A549 (cell line): ENCODE results near the gene NFATC4. TPM values are rescaled to one million over a fixed set of nuclear protein-coding genes. Genes with fewer than 3 reads are reported as not detected.

Source experiments
- ATAC-seq, 2 experiments: fragments of 200-7000 bp in 1 of 2; fragments of >200 bp in 1 of 2; cut with Nextera tagmentation in 1 of 2; cut with Tn5 transposase in 1 of 2; 3 replicates each; pipeline versions ENCODE4 v1.8.0 to v1.9.1; 2018 to 2020; ENCODE audit warnings: mild to moderate bottlenecking in 1 of 2, moderate library complexity in 1 of 2
- CTCF ChIA-PET: fragments of 300-600 bp; sonication (Branson Sonifier 250); formaldehyde crosslinking; extraction: SDS; loops from one replicate; lab custom pipeline; 2021; ENCODE audit warnings: antibody characterized with exemption, inconsistent platforms; lab: Yijun Ruan, JAX
- POLR2A ChIA-PET: fragments of 350-600 bp; formaldehyde crosslinking; extraction: SDS; loops from one replicate; lab custom pipeline; 2021; ENCODE audit warnings: antibody characterized with exemption, inconsistent platforms; lab: Yijun Ruan, JAX
- DNase-seq, 2 experiments: peaks; one replicate each; pipeline versions ENCODE4 v3.0.0 to v3.0.0-alpha.2; 2011 to 2016; ENCODE audit warnings: low read depth in 1 of 2, low spot score in 1 of 2
- FAIRE-seq: peaks from 2 replicates; lab custom pipeline; 2011; peaks lifted over from hg19 to GRCh38; lab: Jason Lieb, UNC
- H3K27ac ChIP-seq, 2 experiments: fragments of >200 bp; sonication (Bioruptor Twin); formaldehyde crosslinking; 3 replicates each; pipeline ENCODE4 v1.5.1; 2016 to 2017
- H3K4me1 ChIP-seq: fragments of >200 bp; sonication (Bioruptor Twin); formaldehyde crosslinking; 3 replicates; pipeline ENCODE4 v1.6.1; 2016
- H3K4me2 ChIP-seq: fragments of >200 bp; sonication (Bioruptor Twin); formaldehyde crosslinking; 3 replicates; pipeline ENCODE4 v1.6.1; 2016
- H3K4me3 ChIP-seq: fragments of >200 bp; sonication (Bioruptor Twin); formaldehyde crosslinking; 3 replicates; pipeline ENCODE4 v1.5.1; 2016
- H3K9me3 ChIP-seq: fragments of >200 bp; sonication (Bioruptor Twin); formaldehyde crosslinking; 3 replicates; pipeline ENCODE4 v1.6.1; 2016
- BHLHE40 ChIP-seq: IDR thresholded peaks from 2 replicates; pipeline ENCODE4 v1.6.1; 2012; ENCODE audit warnings: low read depth, low read length, inconsistent platforms
- CHD4 ChIP-seq: fragments of 200-600 bp; sonication (generic); IDR thresholded peaks from 2 replicates; pipeline ENCODE4 v1.6.1; 2016; ENCODE audit warnings: antibody characterized with exemption, mild to moderate bottlenecking, borderline replicate concordance
- EHF ChIP-seq: fragments of 250-450 bp; sonication (Bioruptor Pico); IDR thresholded peaks from 2 replicates; pipeline ENCODE4 v1.5.0; 2020; ENCODE audit warnings: mild to moderate bottlenecking
- GATA3 ChIP-seq: IDR thresholded peaks from 2 replicates; pipeline ENCODE4 v1.6.1; 2012; ENCODE audit warnings: borderline replicate concordance
- HEYL ChIP-seq: fragments of 250-450 bp; sonication (Bioruptor Pico); IDR thresholded peaks from 2 replicates; pipeline ENCODE4 v1.8.0; 2021; ENCODE audit warnings: mild to moderate bottlenecking, moderate library complexity
- HMGXB4 ChIP-seq: fragments of 250-450 bp; sonication (Bioruptor Pico); IDR thresholded peaks from 2 replicates; pipeline ENCODE4 v1.5.0; 2021; ENCODE audit warnings: mild to moderate bottlenecking, moderate library complexity, borderline replicate concordance
- HOXA7 ChIP-seq: fragments of 250-450 bp; sonication (Bioruptor Pico); IDR thresholded peaks from 2 replicates; pipeline ENCODE4 v1.5.0; 2020; ENCODE audit warnings: mild to moderate bottlenecking, moderate library complexity
- HOXB13 ChIP-seq: fragments of 250-450 bp; sonication (Bioruptor Pico); IDR thresholded peaks from 2 replicates; pipeline ENCODE4 v1.5.0; 2020; ENCODE audit warnings: low read depth, mild to moderate bottlenecking, moderate library complexity
- MAZ ChIP-seq: fragments of 150-350 bp; IDR thresholded peaks from 2 replicates; pipeline ENCODE4 v1.6.1; 2014; ENCODE audit warnings: antibody characterized with exemption, low read depth, low read length, borderline replicate concordance
- RNF2 ChIP-seq: fragments of 200-600 bp; sonication (generic); IDR thresholded peaks from 2 replicates; pipeline ENCODE4 v1.6.1; 2016; ENCODE audit warnings: low read depth, mild to moderate bottlenecking, antibody characterized with exemption, moderate library complexity, borderline replicate concordance
- SREBF2 ChIP-seq: fragments of 450-650 bp; IDR thresholded peaks from 2 replicates; pipeline ENCODE4 v1.6.1; 2014; ENCODE audit warnings: mild to moderate bottlenecking, moderate library complexity
- USF2 ChIP-seq: fragments of 450-650 bp; IDR thresholded peaks from 2 replicates; pipeline ENCODE4 v1.6.1; 2014; ENCODE audit warnings: antibody characterized with exemption
- WGBS: methylation state at CpG from one replicate; pipeline ENCODE4 v1.1.6; 2017; ENCODE audit errors: missing lambda C conversion rate; 5-methylcytosine and 5-hydroxymethylcytosine counted together
- polyA plus RNA-seq, 4 experiments: library from polyadenylated mRNA; depleted of rRNA in 3 of 4; stranded (reverse); fragments of >200 nt; fragmentation: RNase III in 1 of 4; extraction: RNeasy Plus Mini Kit Qiagen cat#74134 plus additional on column Dnase treatment in 1 of 4; gene quantifications; 2 replicates in 3 of 4; 3 replicates in 1 of 4; pipeline ENCODE4 v1.2.3, GENCODE V29; 2011 to 2017
- TF ChIP-seq, protein P1 (sequence below): fragments of 250-450 bp; sonication (Bioruptor Pico); IDR thresholded peaks from 2 replicates; pipeline ENCODE4 v1.5.0; 2020; ENCODE audit warnings: low read depth, mild to moderate bottlenecking, moderate library complexity
- TF ChIP-seq, protein P2 (sequence below): fragments of >200 bp; sonication (Bioruptor Twin); formaldehyde crosslinking; IDR thresholded peaks from 3 replicates; pipeline ENCODE4 v1.5.1; 2016
- TF ChIP-seq, protein P3 (sequence below): fragments of >200 bp; sonication (Bioruptor Twin); formaldehyde crosslinking; IDR thresholded peaks from 3 replicates; pipeline ENCODE4 v1.6.1; 2016

The NFATC4 gene
- polyA plus RNA-seq, 2 of the 4 experiments (the other 2 are of a cell fraction), result 0.04 to 0.32 TPM

DNA sequence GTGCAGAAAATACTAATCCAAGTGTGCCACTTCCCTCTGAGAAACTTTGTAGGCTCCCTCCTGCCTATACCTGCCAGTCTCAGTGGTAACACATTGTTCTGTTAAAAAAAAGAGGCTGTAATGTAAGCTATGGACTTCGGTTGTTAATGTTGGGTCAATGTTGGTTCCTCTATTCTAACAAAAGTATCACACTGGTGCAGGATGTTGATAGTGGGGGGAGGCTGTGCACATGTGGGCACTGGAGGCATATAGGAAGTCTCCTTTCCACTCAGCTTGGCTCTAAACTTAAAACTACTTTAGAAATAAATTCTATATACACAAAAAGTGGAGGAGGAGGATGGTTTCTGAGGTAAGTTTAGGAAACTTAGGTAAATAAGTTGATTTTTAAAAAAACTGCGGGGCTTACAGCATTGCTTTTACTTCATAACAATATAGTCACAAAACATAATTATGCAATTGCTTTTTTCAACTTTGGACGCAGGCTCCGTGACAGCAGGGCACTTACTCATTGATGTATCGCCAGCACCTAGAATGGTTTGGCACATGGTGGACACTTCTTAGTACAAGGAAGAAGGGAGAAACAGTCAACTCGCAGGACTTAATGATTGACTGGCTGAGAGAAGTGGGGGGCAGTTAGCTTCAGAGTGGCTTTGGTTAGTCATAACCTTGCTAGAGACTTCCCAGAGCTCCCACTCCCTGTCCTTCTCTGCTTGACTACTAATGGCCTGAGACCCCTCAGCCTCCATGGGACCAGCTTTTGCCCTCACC is 22.9 kb downstream of the NFATC4 start:
- DNase-seq, result no peak
- 72% methylated on average over 6 of the region's 6 CpGs for WGBS
- no peak for ATAC-seq
- H3K27ac ChIP-seq, result peak overlapping the region in 1 of 2 experiments; percentile 73; a peak in 1 of 6 replicates
- CTCF ChIA-PET, result interaction anchor here (1.4 to 3.8 kb wide), 6 partner anchors 9 to 59 kb away, joined by 3 to 11 read pairs (median 6); partner anchors contain the start of gene ADCY4
- no peak overlapping the region for H3K4me3 ChIP-seq
- peak overlapping the region; percentile 82 for H3K4me2 ChIP-seq
- POLR2A ChIA-PET, result no interaction called here
- peaks cover 14% of the 10 kb centered on the region for H3K4me1 ChIP-seq
- no peaks in the 10 kb centered on the region for H3K9me3 ChIP-seq
- no peak for FAIRE-seq
- TF ChIP-seq, protein P1, sequence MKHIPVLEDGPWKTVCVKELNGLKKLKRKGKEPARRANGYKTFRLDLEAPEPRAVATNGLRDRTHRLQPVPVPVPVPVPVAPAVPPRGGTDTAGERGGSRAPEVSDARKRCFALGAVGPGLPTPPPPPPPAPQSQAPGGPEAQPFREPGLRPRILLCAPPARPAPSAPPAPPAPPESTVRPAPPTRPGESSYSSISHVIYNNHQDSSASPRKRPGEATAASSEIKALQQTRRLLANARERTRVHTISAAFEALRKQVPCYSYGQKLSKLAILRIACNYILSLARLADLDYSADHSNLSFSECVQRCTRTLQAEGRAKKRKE (CRISPR knock-in tag), result no peak
- TF ChIP-seq EHF (CRISPR knock-in tag), result no peak
- TF ChIP-seq BHLHE40, result no peak
- TF ChIP-seq HOXB13 (CRISPR knock-in tag), result no peak
- TF ChIP-seq HOXA7 (CRISPR knock-in tag), result no peak
- TF ChIP-seq GATA3, result no peak
- no peak for TF ChIP-seq CHD4

DNA sequence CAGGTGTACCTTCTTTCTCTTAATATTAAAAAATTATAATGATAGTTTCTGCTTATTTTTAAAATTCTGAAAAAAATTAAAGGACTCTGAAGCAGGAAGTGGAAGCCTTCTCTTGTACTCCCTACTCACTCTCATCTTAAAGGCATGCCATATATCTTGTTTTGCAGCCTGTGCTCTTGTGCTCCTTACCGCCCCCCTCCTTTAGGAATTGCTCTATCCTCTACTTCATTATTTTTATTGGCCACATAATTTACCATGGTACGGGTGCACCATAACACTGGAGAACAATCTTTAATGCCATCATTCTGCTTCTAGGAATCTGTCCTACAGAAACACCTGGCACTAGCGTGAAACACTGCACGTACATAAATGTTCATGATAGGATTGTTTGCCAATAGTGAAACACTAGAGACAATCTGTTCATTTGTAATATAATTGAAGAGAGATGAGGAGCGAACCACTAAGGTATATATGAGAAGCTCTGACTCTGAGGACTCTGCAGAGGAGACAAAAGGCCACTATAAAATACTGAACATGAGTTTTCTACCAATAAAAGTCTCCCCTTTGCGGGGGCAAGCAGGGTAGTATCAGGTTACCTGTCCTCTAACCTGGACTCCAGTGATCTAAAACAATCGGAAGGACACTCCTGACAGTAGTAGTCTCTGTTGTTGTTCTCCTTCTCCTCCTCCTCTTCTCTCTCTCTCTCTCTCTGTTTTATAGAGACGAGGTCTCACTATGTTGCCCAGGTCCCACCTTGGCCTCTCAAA is 24.5 kb downstream of the NFATC4 start:
- WGBS, result 63% methylated on average over 8 of the region's 8 CpGs
- Histone ChIP-seq H3K27ac (peak overlapping the region; percentile 57 to 73; a peak in 5 of 6 replicates), H3K4me1 (peaks cover 14% of the 10 kb centered on the region), H3K4me2 (peak overlapping the region; percentile 82)
- DNase-seq, result peak; percentile 62
- POLR2A ChIA-PET, result no interaction called here
- TF ChIP-seq, protein P2, sequence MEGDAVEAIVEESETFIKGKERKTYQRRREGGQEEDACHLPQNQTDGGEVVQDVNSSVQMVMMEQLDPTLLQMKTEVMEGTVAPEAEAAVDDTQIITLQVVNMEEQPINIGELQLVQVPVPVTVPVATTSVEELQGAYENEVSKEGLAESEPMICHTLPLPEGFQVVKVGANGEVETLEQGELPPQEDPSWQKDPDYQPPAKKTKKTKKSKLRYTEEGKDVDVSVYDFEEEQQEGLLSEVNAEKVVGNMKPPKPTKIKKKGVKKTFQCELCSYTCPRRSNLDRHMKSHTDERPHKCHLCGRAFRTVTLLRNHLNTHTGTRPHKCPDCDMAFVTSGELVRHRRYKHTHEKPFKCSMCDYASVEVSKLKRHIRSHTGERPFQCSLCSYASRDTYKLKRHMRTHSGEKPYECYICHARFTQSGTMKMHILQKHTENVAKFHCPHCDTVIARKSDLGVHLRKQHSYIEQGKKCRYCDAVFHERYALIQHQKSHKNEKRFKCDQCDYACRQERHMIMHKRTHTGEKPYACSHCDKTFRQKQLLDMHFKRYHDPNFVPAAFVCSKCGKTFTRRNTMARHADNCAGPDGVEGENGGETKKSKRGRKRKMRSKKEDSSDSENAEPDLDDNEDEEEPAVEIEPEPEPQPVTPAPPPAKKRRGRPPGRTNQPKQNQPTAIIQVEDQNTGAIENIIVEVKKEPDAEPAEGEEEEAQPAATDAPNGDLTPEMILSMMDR, result 0 out of 3 replicates have a peak, but pooled peaks have one; percentile 21
- no peak for TF ChIP-seq USF2
- TF ChIP-seq, all 56 proteins: peak for 1
- Histone ChIP-seq H3K4me3 (peak overlapping the region; percentile 39), H3K9me3 (no peaks in the 10 kb centered on the region)
- FAIRE-seq, result no peak
- CTCF ChIA-PET, result interaction anchor here (0.6 to 2.0 kb wide), 4 partner anchors 14 to 45 kb away, joined by 3 to 8 read pairs (median 4); no protein-coding TSS in a partner anchor
- ATAC-seq, result peak; percentile 77 to 89; a peak in 5 of 6 replicates

DNA sequence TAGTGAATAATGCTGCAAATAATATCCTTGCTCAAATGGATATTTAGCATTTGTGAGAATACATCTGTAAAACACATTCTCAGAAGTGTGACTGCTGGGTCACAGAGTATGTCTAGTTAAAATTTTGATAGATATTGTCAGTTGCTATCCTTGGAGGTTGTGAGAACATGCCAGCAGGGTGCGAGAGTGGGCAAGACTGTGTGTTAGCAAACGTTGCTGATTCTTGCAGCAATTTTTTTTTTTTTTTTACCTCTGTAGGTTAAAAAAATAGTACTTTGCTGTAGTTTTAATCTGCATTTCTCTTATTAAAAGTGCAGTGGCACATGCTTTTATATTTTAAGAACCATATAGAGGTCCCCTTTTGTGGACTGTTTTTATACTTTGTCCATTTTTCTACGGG is 26.3 kb downstream of the NFATC4 start:
- no peaks in the 10 kb centered on the region for H3K9me3 ChIP-seq
- no peak overlapping the region for H3K4me2 ChIP-seq
- FAIRE-seq (no peak), ATAC-seq (no peak), DNase-seq (peak in 1 of 2 experiments; percentile 14)
- H3K4me1 ChIP-seq, result peaks cover 23% of the 10 kb centered on the region
- CTCF ChIA-PET, result interaction anchor here (1.1 to 1.2 kb wide), 2 partner anchors 38 to 61 kb away, joined by 4 to 6 read pairs; no protein-coding TSS in a partner anchor
- 41% methylated on average over 3 of the region's 3 CpGs for WGBS
- POLR2A ChIA-PET, result no interaction called here
- no peak overlapping the region for H3K27ac ChIP-seq
- no peak overlapping the region for H3K4me3 ChIP-seq
- no peak for TF ChIP-seq RNF2
- TF ChIP-seq HMGXB4 (CRISPR knock-in tag), result no peak
- no peak for TF ChIP-seq SREBF2
- TF ChIP-seq, protein P3, sequence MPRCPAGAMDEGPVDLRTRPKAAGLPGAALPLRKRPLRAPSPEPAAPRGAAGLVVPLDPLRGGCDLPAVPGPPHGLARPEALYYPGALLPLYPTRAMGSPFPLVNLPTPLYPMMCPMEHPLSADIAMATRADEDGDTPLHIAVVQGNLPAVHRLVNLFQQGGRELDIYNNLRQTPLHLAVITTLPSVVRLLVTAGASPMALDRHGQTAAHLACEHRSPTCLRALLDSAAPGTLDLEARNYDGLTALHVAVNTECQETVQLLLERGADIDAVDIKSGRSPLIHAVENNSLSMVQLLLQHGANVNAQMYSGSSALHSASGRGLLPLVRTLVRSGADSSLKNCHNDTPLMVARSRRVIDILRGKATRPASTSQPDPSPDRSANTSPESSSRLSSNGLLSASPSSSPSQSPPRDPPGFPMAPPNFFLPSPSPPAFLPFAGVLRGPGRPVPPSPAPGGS, result no peak
- no peak for TF ChIP-seq HEYL (CRISPR knock-in tag)
- no peak for TF ChIP-seq MAZ
- no peak for TF ChIP-seq HOXA7 (CRISPR knock-in tag)
- TF ChIP-seq, protein P2, result no peak
- no peak for TF ChIP-seq USF2
